Right lobe of liver (tissue), 4 donors: ENCODE data around the gene EXOSC7.

Experiments used
- CTCF ChIP-seq, 4 donors: fragments of 200-600 bp in 3 of 4; fragments of 450-650 bp in 1 of 4; IDR thresholded peaks; one replicate each; pipeline versions ENCODE4 v1.5.1 to v1.8.0; 2016 to 2022; ENCODE audit warnings: antibody characterized with exemption in 4 of 4, mild to moderate bottlenecking in 2 of 4
- POLR2A ChIP-seq: fragments of 450-650 bp; IDR thresholded peaks from one replicate; pipeline ENCODE4 v1.6.1; 2017; ENCODE audit warnings: antibody characterized with exemption, mild to moderate bottlenecking
- donor health status: DM: no; HTN: no; CAD: no.
- donor health status: DM: no; HTN: no; CAD: no.
- donor health status: DM: no; HTN: yes; CAD: no.

GRCh38 chr3:45008117-45008516, 32.1 kb downstream of the EXOSC7 start:
- TF ChIP-seq CTCF (IDR thresholded peaks at IDR 0.05) (no peak), POLR2A (no peak)
